ENCODE data around the gene CDH15.
"Not testable (repeated sequence)": the region's sequence is repeated elsewhere in the genome, so short reads cannot be mapped to it uniquely, and the experiment has no call there.

CDH15 gene

GRCh38 chr16:89222931-89223330 is 51.4 kb downstream of the CDH15 start:
- DNase-seq, result no peak
- Mint-ChIP-seq H3K27me3 (no peaks in the 10 kb centered on the region), H3K27ac (no peak overlapping the region), H3K4me1 (ENCODE audit: low read depth) (peaks cover 18% of the 10 kb centered on the region), H3K4me3 (no peak overlapping the region), H3K9me3 (peaks cover 15% of the 10 kb centered on the region), H3K36me3 (ENCODE audit: low read depth) (peaks cover 86% of the 10 kb centered on the region)

GRCh38 chr16:89224665-89225064 is 53.1 kb downstream of the CDH15 start:
- DNase-seq, result no peak
- H3K4me1 Mint-ChIP-seq (ENCODE audit: low read depth), result peaks cover 7% of the 10 kb centered on the region
- no peak overlapping the region for H3K4me3 Mint-ChIP-seq
- H3K27ac Mint-ChIP-seq, result no peak overlapping the region
- H3K36me3 Mint-ChIP-seq (ENCODE audit: low read depth), result peaks cover 94% of the 10 kb centered on the region
- H3K27me3 Mint-ChIP-seq, result no peaks in the 10 kb centered on the region
- peaks cover 28% of the 10 kb centered on the region for H3K9me3 Mint-ChIP-seq

GRCh38 chr16:89230255-89230654 is 58.7 kb downstream of the CDH15 start:
- H3K9me3 Mint-ChIP-seq, result peaks cover 28% of the 10 kb centered on the region
- H3K4me1 Mint-ChIP-seq (ENCODE audit: low read depth), result peaks cover 5% of the 10 kb centered on the region
- H3K27ac Mint-ChIP-seq, result no peak overlapping the region
- no peaks in the 10 kb centered on the region for H3K27me3 Mint-ChIP-seq
- H3K36me3 Mint-ChIP-seq (ENCODE audit: low read depth), result peaks cover 90% of the 10 kb centered on the region
- DNase-seq, result no peak
- no peak overlapping the region for H3K4me3 Mint-ChIP-seq

- Mint-ChIP-seq H3K4me1 (ENCODE audit: low read depth) (peaks cover 7% of the 10 kb centered on the region), H3K27ac (no peak overlapping the region), H3K36me3 (ENCODE audit: low read depth) (peaks cover 74% of the 10 kb centered on the region), H3K27me3 (no peaks in the 10 kb centered on the region), H3K9me3 (peaks cover 20% of the 10 kb centered on the region), H3K4me3 (no peak overlapping the region)
- no peak for DNase-seq
Measured at GRCh38 chr16:89232107-89232506, 60.6 kb downstream of the CDH15 start.

- no peak overlapping the region for H3K4me3 Mint-ChIP-seq
- peaks cover 7% of the 10 kb centered on the region for H3K4me1 Mint-ChIP-seq (ENCODE audit: low read depth)
- H3K27ac Mint-ChIP-seq, result no peak overlapping the region
- peaks cover 57% of the 10 kb centered on the region for H3K36me3 Mint-ChIP-seq (ENCODE audit: low read depth)
- DNase-seq, result no peak
- no peaks in the 10 kb centered on the region for H3K27me3 Mint-ChIP-seq
- H3K9me3 Mint-ChIP-seq, result peaks cover 4% of the 10 kb centered on the region
Measured at GRCh38 chr16:89233678-89234490, 62.3 kb downstream of the CDH15 start.

GRCh38 chr16:89237733-89238132 is 66.2 kb downstream of the CDH15 start:
- Mint-ChIP-seq H3K9me3 (no peaks in the 10 kb centered on the region), H3K27me3 (no peaks in the 10 kb centered on the region), H3K4me1 (ENCODE audit: low read depth) (peaks cover 23% of the 10 kb centered on the region), H3K36me3 (ENCODE audit: low read depth) (peaks cover 25% of the 10 kb centered on the region), H3K27ac (no peak overlapping the region), H3K4me3 (no peak overlapping the region)
- DNase-seq, result no peak

- Mint-ChIP-seq H3K36me3 (ENCODE audit: low read depth) (peaks cover 4% of the 10 kb centered on the region), H3K4me1 (ENCODE audit: low read depth) (peaks cover 23% of the 10 kb centered on the region), H3K4me3 (peak overlapping the region; percentile 100), H3K27ac (peak overlapping the region; percentile 99), H3K9me3 (no peaks in the 10 kb centered on the region), H3K27me3 (no peaks in the 10 kb centered on the region)
- DNase-seq, result peak; percentile 87
Measured at GRCh38 chr16:89241187-89242007, 69.8 kb downstream of the CDH15 start.

GRCh38 chr16:89242795-89243200 is 71.2 kb downstream of the CDH15 start:
- Mint-ChIP-seq H3K36me3 (ENCODE audit: low read depth) (peaks cover 4% of the 10 kb centered on the region), H3K27ac (peak overlapping the region; percentile 77)
- DNase-seq, result no peak

GRCh38 chr16:89243664-89244063 is 72.1 kb downstream of the CDH15 start:
- Mint-ChIP-seq H3K4me3 (no peak overlapping the region), H3K9me3 (no peaks in the 10 kb centered on the region), H3K36me3 (ENCODE audit: low read depth) (peaks cover 4% of the 10 kb centered on the region), H3K27ac (peak overlapping the region; percentile 77), H3K27me3 (no peaks in the 10 kb centered on the region), H3K4me1 (ENCODE audit: low read depth) (peaks cover 27% of the 10 kb centered on the region)
- no peak for DNase-seq

More at GRCh38 chr16:89242795-89243200, 71.2 kb downstream of the CDH15 start:
- H3K9me3 Mint-ChIP-seq, result no peaks in the 10 kb centered on the region
- peak overlapping the region; percentile 35 for H3K4me3 Mint-ChIP-seq
- no peaks in the 10 kb centered on the region for H3K27me3 Mint-ChIP-seq
- H3K4me1 Mint-ChIP-seq (ENCODE audit: low read depth), result peaks cover 26% of the 10 kb centered on the region

- Mint-ChIP-seq H3K4me1 (ENCODE audit: low read depth) (peaks cover 27% of the 10 kb centered on the region), H3K27ac (peak overlapping the region; percentile 30)
- H3K36me3 Mint-ChIP-seq (ENCODE audit: low read depth); H3K4me3 Mint-ChIP-seq; H3K27me3 Mint-ChIP-seq; H3K9me3 Mint-ChIP-seq; DNase-seq: not testable (repeated sequence)
Measured at GRCh38 chr16:89244264-89244663, 72.7 kb downstream of the CDH15 start.

GRCh38 chr16:89244754-89245153 is 73.2 kb downstream of the CDH15 start:
- peaks cover 26% of the 10 kb centered on the region for H3K4me1 Mint-ChIP-seq (ENCODE audit: low read depth)
- no peak for DNase-seq
- H3K27ac Mint-ChIP-seq, result no peak overlapping the region
- H3K27me3 Mint-ChIP-seq, result no peaks in the 10 kb centered on the region
- H3K4me3 Mint-ChIP-seq, result no peak overlapping the region
- H3K36me3 Mint-ChIP-seq (ENCODE audit: low read depth), result peaks cover 4% of the 10 kb centered on the region
- no peaks in the 10 kb centered on the region for H3K9me3 Mint-ChIP-seq

All from activated T-cell treated with anti-CD3 and anti-CD28 coated beads, Interleukin-2, amount 50 U/mL, for 24 hours (primary cell).